Panc1 (cell line): ENCODE data around the gene USP32. TPM values are rescaled to one million over a fixed set of nuclear protein-coding genes. Genes with fewer than 3 reads are reported as not detected.

Experiments used
- ATAC-seq: fragments of 200-7000 bp; cut with Tn5 transposase; 2 replicates; pipeline ENCODE4 v1.9.1; 2020; ENCODE audit warnings: mild to moderate bottlenecking, moderate library complexity
- BruUV-seq: library from RNA; stranded (reverse); fragments of 400-500 nt; replicated peaks from 2 replicates; lab custom pipeline; 2021; lab: Mats Ljungman, UMichigan
- CTCF ChIA-PET: fragments of 300-600 bp; sonication (Branson Sonifier 250); formaldehyde crosslinking; loops from one replicate; lab custom pipeline; 2022; ENCODE audit warnings: antibody characterized with exemption; lab: Charles Lee
- POLR2A ChIA-PET: fragments of 300-600 bp; sonication (Branson Sonifier 250); formaldehyde crosslinking; loops from one replicate; lab custom pipeline; 2022; ENCODE audit warnings: antibody characterized with exemption; lab: Charles Lee
- DNase-seq: peaks from one replicate; pipeline ENCODE4 v3.0.0-alpha.2; 2010; ENCODE audit warnings: low read depth, low spot score
- H3K27ac ChIP-seq: 2 replicates; pipeline ENCODE4 v1.5.1; 2011; ENCODE audit warnings: mild to moderate bottlenecking, low read length, inconsistent platforms
- H3K27me3 ChIP-seq: fragments of 200-500 bp; sonication (Bioruptor generic); 2 replicates; pipeline ENCODE4 v1.6.0; 2014; ENCODE audit warnings: low read length, inconsistent platforms; ENCODE audit not compliant: control insufficient read depth, insufficient read depth
- H3K36me3 ChIP-seq: fragments of 200-500 bp; sonication (Bioruptor generic); 2 replicates; pipeline ENCODE4 v1.5.1; 2014; ENCODE audit warnings: inconsistent platforms, mild to moderate bottlenecking, low read length, moderate library complexity; ENCODE audit not compliant: control insufficient read depth, insufficient read depth
- H3K4me1 ChIP-seq: 2 replicates; pipeline ENCODE4 v1.5.1; 2011; ENCODE audit warnings: inconsistent platforms, mild to moderate bottlenecking, low read length, moderate library complexity; ENCODE audit not compliant: control insufficient read depth, insufficient read depth
- H3K4me3 ChIP-seq, 2 experiments: 2 replicates each; pipeline ENCODE4 v1.5.1; 2011 to 2012; ENCODE audit warnings: low read depth in 2 of 2, low read length in 2 of 2, mild to moderate bottlenecking in 2 of 2, inconsistent platforms in 1 of 2, moderate library complexity in 1 of 2
- H3K9me3 ChIP-seq: fragments of 200-500 bp; sonication (Bioruptor generic); 2 replicates; pipeline ENCODE4 v1.5.1; 2014; ENCODE audit warnings: low read depth, mild to moderate bottlenecking, inconsistent platforms, low read length, moderate library complexity; ENCODE audit not compliant: control insufficient read depth, insufficient read depth
- POLR2AphosphoS5 ChIP-seq: IDR thresholded peaks from 2 replicates; pipeline ENCODE4 v1.6.1; 2012; ENCODE audit warnings: mild to moderate bottlenecking, low read depth, low read length, moderate library complexity
- REST ChIP-seq, 2 experiments: IDR thresholded peaks; 2 replicates each; pipeline ENCODE4 v1.6.1; 2011 to 2012; ENCODE audit warnings: low read depth in 2 of 2, control low read depth in 1 of 2, low read length in 1 of 2, mild to moderate bottlenecking in 1 of 2, moderate library complexity in 1 of 2; ENCODE audit not compliant: insufficient read depth in 1 of 2
- SIN3A ChIP-seq: IDR thresholded peaks from 2 replicates; pipeline ENCODE4 v1.6.1; 2012; ENCODE audit warnings: low read depth, mild to moderate bottlenecking, low read length, moderate library complexity, borderline replicate concordance; ENCODE audit not compliant: insufficient read depth
- TCF7L2 ChIP-seq: IDR thresholded peaks from 2 replicates; pipeline ENCODE4 v1.6.1; 2011; ENCODE audit warnings: mild to moderate bottlenecking, low read depth, low read length, inconsistent platforms
- in situ Hi-C: cut with HindIII; loops from 2 replicates; pipeline ENCODE4 v1.10.0; 2016; ENCODE audit warnings: low sequenced_read_pairs, low pct_unique_long_range_greater_than_20kb
- intact Hi-C: fragments of 100-400 bp; cut with micrococcal nuclease; formaldehyde crosslinking; loops from one replicate; pipeline ENCODE4 v1.10.0; 2022; ENCODE audit not compliant: unreplicated experiment
- total RNA-seq: library from RNA; stranded (reverse); gene quantifications from one replicate; pipeline ENCODE4 v1.2.1, GENCODE V29; 2021; ENCODE audit not compliant: unreplicated experiment
- TF ChIP-seq, protein P1 (sequence below): fragments of 450-650 bp; IDR thresholded peaks from 2 replicates; pipeline ENCODE4 v1.5.1; 2017; ENCODE audit warnings: mild to moderate bottlenecking

The USP32 gene
- total RNA-seq, 1 experiment from 2014 or later, result 45.5 TPM

DNA sequence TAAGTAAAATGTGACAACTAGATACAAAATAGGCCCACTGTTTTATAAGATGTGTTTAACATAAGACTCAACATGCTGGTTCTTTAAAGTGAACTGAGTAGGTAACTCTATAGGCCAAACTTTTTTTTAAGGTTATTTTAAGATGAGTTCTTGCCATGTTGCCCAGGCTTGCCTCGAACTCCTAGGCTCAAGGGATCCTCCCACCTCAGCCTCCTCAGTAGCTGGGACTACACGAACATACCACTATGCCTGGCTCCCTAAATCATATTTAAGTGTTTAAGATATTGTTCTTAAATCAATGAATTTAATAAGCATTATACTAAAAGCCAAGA is 69.9 kb downstream of the USP32 start:
- H3K4me3 ChIP-seq, result no peak overlapping the region
- in situ Hi-C loops (no loop called here), intact Hi-C loops (no loop called here)
- no peak for ATAC-seq
- no peaks in the 10 kb centered on the region for H3K27me3 ChIP-seq
- no peak overlapping the region for H3K27ac ChIP-seq
- POLR2A ChIA-PET, result no interaction called here
- TF ChIP-seq SIN3A (no peak), POLR2AphosphoS5 (no peak), REST (IDR thresholded peaks at IDR 0.05; ENCODE audit: insufficient read depth in 1 of 2, low read depth in 2 of 2, low read length in 1 of 2) (no peak), TCF7L2 (no peak)
- TF ChIP-seq, protein P1, sequence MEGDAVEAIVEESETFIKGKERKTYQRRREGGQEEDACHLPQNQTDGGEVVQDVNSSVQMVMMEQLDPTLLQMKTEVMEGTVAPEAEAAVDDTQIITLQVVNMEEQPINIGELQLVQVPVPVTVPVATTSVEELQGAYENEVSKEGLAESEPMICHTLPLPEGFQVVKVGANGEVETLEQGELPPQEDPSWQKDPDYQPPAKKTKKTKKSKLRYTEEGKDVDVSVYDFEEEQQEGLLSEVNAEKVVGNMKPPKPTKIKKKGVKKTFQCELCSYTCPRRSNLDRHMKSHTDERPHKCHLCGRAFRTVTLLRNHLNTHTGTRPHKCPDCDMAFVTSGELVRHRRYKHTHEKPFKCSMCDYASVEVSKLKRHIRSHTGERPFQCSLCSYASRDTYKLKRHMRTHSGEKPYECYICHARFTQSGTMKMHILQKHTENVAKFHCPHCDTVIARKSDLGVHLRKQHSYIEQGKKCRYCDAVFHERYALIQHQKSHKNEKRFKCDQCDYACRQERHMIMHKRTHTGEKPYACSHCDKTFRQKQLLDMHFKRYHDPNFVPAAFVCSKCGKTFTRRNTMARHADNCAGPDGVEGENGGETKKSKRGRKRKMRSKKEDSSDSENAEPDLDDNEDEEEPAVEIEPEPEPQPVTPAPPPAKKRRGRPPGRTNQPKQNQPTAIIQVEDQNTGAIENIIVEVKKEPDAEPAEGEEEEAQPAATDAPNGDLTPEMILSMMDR, result no peak
- H3K9me3 ChIP-seq, result no peaks in the 10 kb centered on the region
- BruUV-seq, result no TSS peak
- CTCF ChIA-PET, result no interaction called here
- no peaks in the 10 kb centered on the region for H3K4me1 ChIP-seq
- no peak for DNase-seq
- H3K36me3 ChIP-seq, result no peaks in the 10 kb centered on the region; the same call in 1 of the 2 replicates

DNA sequence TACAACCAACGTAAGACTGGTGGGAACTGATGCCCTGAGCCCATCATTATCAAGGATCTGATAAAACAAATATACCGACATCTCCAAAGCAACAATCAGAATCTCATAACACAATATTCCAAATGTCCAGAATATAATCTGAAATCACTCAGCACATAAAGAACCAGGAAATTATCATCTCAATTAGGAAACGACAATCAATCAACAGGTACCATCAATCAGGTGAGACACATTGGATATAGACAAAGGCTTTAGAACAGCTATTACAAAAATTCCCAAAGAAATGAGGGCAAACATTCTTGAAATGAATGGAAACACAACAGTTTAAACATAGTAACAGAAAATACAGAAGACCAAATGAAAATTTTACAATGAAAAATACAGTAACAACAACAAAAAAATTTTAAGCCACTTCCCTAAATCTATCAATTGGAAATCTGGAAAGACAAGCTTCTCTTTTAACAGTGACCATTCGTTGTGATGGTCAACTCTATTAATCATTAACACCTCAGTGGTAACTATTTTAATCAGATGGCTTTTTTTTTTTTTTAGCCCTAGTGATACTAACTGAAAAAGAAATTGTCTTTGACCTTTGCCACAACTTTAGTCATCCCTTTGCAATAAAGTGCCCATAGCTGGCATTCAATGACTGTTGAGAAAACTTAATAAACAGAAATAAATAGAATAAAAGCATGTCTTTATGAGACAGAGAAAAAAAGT is 70.4 kb downstream of the USP32 start:
- H3K27me3 ChIP-seq, result no peaks in the 10 kb centered on the region
- TF ChIP-seq, protein P1, result no peak
- TF ChIP-seq TCF7L2 (no peak), REST (IDR thresholded peaks at IDR 0.05; ENCODE audit: insufficient read depth in 1 of 2, low read depth in 2 of 2, low read length in 1 of 2) (no peak), SIN3A (no peak), POLR2AphosphoS5 (no peak)
- POLR2A ChIA-PET, result no interaction called here
- CTCF ChIA-PET, result no interaction called here
- in situ Hi-C loops, result no loop called here
- no peaks in the 10 kb centered on the region; the same call in 1 of the 2 replicates for H3K36me3 ChIP-seq
- H3K27ac ChIP-seq, result no peak overlapping the region
- ATAC-seq (no peak), DNase-seq (no peak)
- H3K4me1 ChIP-seq, result peaks cover 3% of the 10 kb centered on the region; the same call in 1 of the 2 replicates
- no TSS peak for BruUV-seq
- H3K4me3 ChIP-seq, result no peak overlapping the region
- intact Hi-C loops, result no loop called here
- H3K9me3 ChIP-seq, result no peaks in the 10 kb centered on the region
